Measurements from ENCODE around the gene AQP12B. TPM values are rescaled to one million over a fixed set of nuclear protein-coding genes. Genes with fewer than 3 reads are reported as not detected.
"Not testable (repeated sequence)": the region's sequence is repeated elsewhere in the genome, so short reads cannot be mapped to it uniquely, and the experiment has no call there.

AQP12B gene
- total and polyA plus RNA-seq, 2 of the 13 experiments (the other 11 are each of a cell fraction or from before 2014, with no cell fraction given) = not detected

- ATAC-seq; H3K27ac ChIP-seq (ENCODE audit: extremely low read length, insufficient read depth, low read length); H3K4me2 ChIP-seq (ENCODE audit: low read depth, low read length); H3K9me3 ChIP-seq (ENCODE audit: low read length); H3K4me1 ChIP-seq (ENCODE audit: insufficient read depth, low read length); H3K9ac ChIP-seq (ENCODE audit: insufficient read depth, low read depth, low read length); intact Hi-C loops (cut with micrococcal nuclease; ENCODE audit: unreplicated experiment); H2AFZ ChIP-seq (ENCODE audit: low read length); H3K79me2 ChIP-seq (ENCODE audit: insufficient read depth, low read length); POLR2A ChIA-PET; BruUV-seq (replicated peaks); H3K4me3 ChIP-seq (replicated peaks in 1 of 3; ENCODE audit: insufficient read depth in 1 of 3, low read depth in 2 of 3, low read length in 3 of 3); CTCF ChIA-PET (ENCODE audit: low intra/inter-chr PET ratio, low total read pairs); H3K36me3 ChIP-seq (replicated peaks in 1 of 2; ENCODE audit: control insufficient read depth in 1 of 2, insufficient read depth in 2 of 2, low read length in 2 of 2); FAIRE-seq; DNase-seq (ENCODE audit: low spot score); H4K20me1 ChIP-seq (ENCODE audit: insufficient read depth, low read length): not testable (repeated sequence)
- H3K27me3 ChIP-seq (ENCODE audit: control insufficient read depth in 1 of 2, insufficient read depth in 2 of 2, low read length in 2 of 2) = peaks cover 21 to 45% of the 10 kb centered on the region in 2 experiments
- in situ Hi-C loops (cut with HindIII; ENCODE audit: extremely low pct_ligation_motif_present, low pct_unique_long_range_greater_than_20kb) = loop anchor here (10.0 kb wide), 1 partner anchor 175 kb away; no protein-coding TSS in a partner anchor
- 0% methylated on average over 4 of the region's 8 CpGs for WGBS (ENCODE audit: low lambda C conversion rate)
Measured at GRCh38 chr2:240699835-240700234, 17.1 kb upstream of the AQP12B start.

GRCh38 chr2:240698852-240699561 is 16.3 kb upstream of the AQP12B start:
- H3K9ac ChIP-seq (ENCODE audit: insufficient read depth, low read depth, low read length); H3K4me2 ChIP-seq (ENCODE audit: low read depth, low read length); BruUV-seq (replicated peaks); DNase-seq (ENCODE audit: low spot score); H3K79me2 ChIP-seq (ENCODE audit: insufficient read depth, low read length); POLR2A ChIA-PET; H3K4me1 ChIP-seq (ENCODE audit: insufficient read depth, low read length); H3K9me3 ChIP-seq (ENCODE audit: low read length); H2AFZ ChIP-seq (ENCODE audit: low read length); H3K27ac ChIP-seq (ENCODE audit: extremely low read length, insufficient read depth, low read length); H3K4me3 ChIP-seq (replicated peaks in 1 of 3; ENCODE audit: insufficient read depth in 1 of 3, low read depth in 2 of 3, low read length in 3 of 3); H3K36me3 ChIP-seq (replicated peaks in 1 of 2; ENCODE audit: control insufficient read depth in 1 of 2, insufficient read depth in 2 of 2, low read length in 2 of 2); CTCF ChIA-PET (ENCODE audit: low intra/inter-chr PET ratio, low total read pairs); in situ Hi-C loops (cut with HindIII; ENCODE audit: extremely low pct_ligation_motif_present, low pct_unique_long_range_greater_than_20kb); H4K20me1 ChIP-seq (ENCODE audit: insufficient read depth, low read length); intact Hi-C loops (cut with micrococcal nuclease; ENCODE audit: unreplicated experiment): not testable (repeated sequence)
- FAIRE-seq (peak; percentile 56), ATAC-seq (peak; percentile 46)
- H3K27me3 ChIP-seq (ENCODE audit: control insufficient read depth in 1 of 2, insufficient read depth in 2 of 2, low read length in 2 of 2) = peaks cover 19 to 37% of the 10 kb centered on the region in 2 experiments
- 33% methylated on average over 5 of the region's 33 CpGs for WGBS (ENCODE audit: low lambda C conversion rate)

GRCh38 chr2:240696469-240696868 is 13.8 kb upstream of the AQP12B start:
- BruUV-seq (replicated peaks); H3K27ac ChIP-seq (ENCODE audit: extremely low read length, insufficient read depth, low read length); H3K9ac ChIP-seq (ENCODE audit: insufficient read depth, low read depth, low read length); H3K36me3 ChIP-seq (replicated peaks in 1 of 2; ENCODE audit: control insufficient read depth in 1 of 2, insufficient read depth in 2 of 2, low read length in 2 of 2); FAIRE-seq; H3K79me2 ChIP-seq (ENCODE audit: insufficient read depth, low read length); DNase-seq (ENCODE audit: low spot score); H3K4me2 ChIP-seq (ENCODE audit: low read depth, low read length); POLR2A ChIA-PET; H2AFZ ChIP-seq (ENCODE audit: low read length); H3K4me3 ChIP-seq (replicated peaks in 1 of 3; ENCODE audit: insufficient read depth in 1 of 3, low read depth in 2 of 3, low read length in 3 of 3); in situ Hi-C loops (cut with HindIII; ENCODE audit: extremely low pct_ligation_motif_present, low pct_unique_long_range_greater_than_20kb); intact Hi-C loops (cut with micrococcal nuclease; ENCODE audit: unreplicated experiment); H3K4me1 ChIP-seq (ENCODE audit: insufficient read depth, low read length); CTCF ChIA-PET (ENCODE audit: low intra/inter-chr PET ratio, low total read pairs); H4K20me1 ChIP-seq (ENCODE audit: insufficient read depth, low read length); H3K9me3 ChIP-seq (ENCODE audit: low read length); ATAC-seq: not testable (repeated sequence)
- WGBS (ENCODE audit: low lambda C conversion rate) = no CpG with 5 or more reads among the region's 13 CpGs
- H3K27me3 ChIP-seq (ENCODE audit: control insufficient read depth in 1 of 2, insufficient read depth in 2 of 2, low read length in 2 of 2) = peaks cover 2 to 11% of the 10 kb centered on the region in 2 experiments; a peak in 4 of 5 replicates

- BruUV-seq (replicated peaks); DNase-seq (ENCODE audit: low spot score); H3K9me3 ChIP-seq (ENCODE audit: low read length); H3K9ac ChIP-seq (ENCODE audit: insufficient read depth, low read depth, low read length); H3K4me3 ChIP-seq (replicated peaks in 1 of 3; ENCODE audit: insufficient read depth in 1 of 3, low read depth in 2 of 3, low read length in 3 of 3); H3K4me2 ChIP-seq (ENCODE audit: low read depth, low read length); H3K27ac ChIP-seq (ENCODE audit: extremely low read length, insufficient read depth, low read length); H3K27me3 ChIP-seq (ENCODE audit: control insufficient read depth in 1 of 2, insufficient read depth in 2 of 2, low read length in 2 of 2); H3K36me3 ChIP-seq (replicated peaks in 1 of 2; ENCODE audit: control insufficient read depth in 1 of 2, insufficient read depth in 2 of 2, low read length in 2 of 2); H4K20me1 ChIP-seq (ENCODE audit: insufficient read depth, low read length); CTCF ChIA-PET (ENCODE audit: low intra/inter-chr PET ratio, low total read pairs); H2AFZ ChIP-seq (ENCODE audit: low read length); H3K79me2 ChIP-seq (ENCODE audit: insufficient read depth, low read length); in situ Hi-C loops (cut with HindIII; ENCODE audit: extremely low pct_ligation_motif_present, low pct_unique_long_range_greater_than_20kb); POLR2A ChIA-PET; intact Hi-C loops (cut with micrococcal nuclease; ENCODE audit: unreplicated experiment); H3K4me1 ChIP-seq (ENCODE audit: insufficient read depth, low read length): not testable (repeated sequence)
- peak; percentile 12 for FAIRE-seq
- ATAC-seq = peak; percentile 53
- no CpG with 5 or more reads among the region's 19 CpGs for WGBS (ENCODE audit: low lambda C conversion rate)
Measured at GRCh38 chr2:240695593-240695992, 12.9 kb upstream of the AQP12B start.

Measured in HepG2 (cell line).